ENCODE measurements around the gene POLD1. TPM values are rescaled to one million over a fixed set of nuclear protein-coding genes. Genes with fewer than 3 reads are reported as not detected.

Gene POLD1
- total RNA-seq, 1 experiment from 2014 or later: 81.9 TPM

GRCh38 chr19:50401605-50402450 lies 17.7 kb downstream of the POLD1 start:
- CTCF ChIA-PET: interaction anchor here (0.6 kb wide), 1 partner anchor 507 kb away, joined by 6 read pairs; no protein-coding TSS in a partner anchor
- no peak for TF ChIP-seq CTCF (IDR thresholded peaks at IDR 0.05; ENCODE audit: unreplicated experiment)
- Mint-ChIP-seq H3K36me3 (ENCODE audit: insufficient read depth, unreplicated experiment) (peaks cover 31% of the 10 kb centered on the region), H3K9me3 (ENCODE audit: low read depth, unreplicated experiment) (no peaks in the 10 kb centered on the region), H3K27me3 (ENCODE audit: unreplicated experiment) (no peaks in the 10 kb centered on the region), H3K4me1 (ENCODE audit: low read depth, unreplicated experiment) (no peaks in the 10 kb centered on the region), H3K27ac (ENCODE audit: unreplicated experiment) (no peak overlapping the region), H3K4me3 (ENCODE audit: low read depth, unreplicated experiment) (no peak overlapping the region)
- no peak for DNase-seq
- no TSS peak for BruUV-seq (replicated peaks)
- intact Hi-C loops (cut with micrococcal nuclease; ENCODE audit: unreplicated experiment): no loop called here

GRCh38 chr19:50402544-50403301 lies 18.6 kb downstream of the POLD1 start:
- Mint-ChIP-seq H3K27ac (ENCODE audit: unreplicated experiment) (no peak overlapping the region), H3K27me3 (ENCODE audit: unreplicated experiment) (no peaks in the 10 kb centered on the region), H3K9me3 (ENCODE audit: low read depth, unreplicated experiment) (no peaks in the 10 kb centered on the region), H3K36me3 (ENCODE audit: insufficient read depth, unreplicated experiment) (peaks cover 31% of the 10 kb centered on the region), H3K4me1 (ENCODE audit: low read depth, unreplicated experiment) (no peaks in the 10 kb centered on the region), H3K4me3 (ENCODE audit: low read depth, unreplicated experiment) (no peak overlapping the region)
- BruUV-seq (replicated peaks): no TSS peak
- DNase-seq: no peak
- no peak for TF ChIP-seq CTCF (IDR thresholded peaks at IDR 0.05; ENCODE audit: unreplicated experiment)
- CTCF ChIA-PET: no interaction called here
- intact Hi-C loops (cut with micrococcal nuclease; ENCODE audit: unreplicated experiment): no loop called here

GRCh38 chr19:50406156-50406820 lies 22.1 kb downstream of the POLD1 start:
- TF ChIP-seq CTCF (IDR thresholded peaks at IDR 0.05; ENCODE audit: unreplicated experiment): no peak
- Mint-ChIP-seq H3K4me1 (ENCODE audit: low read depth, unreplicated experiment) (no peaks in the 10 kb centered on the region), H3K27ac (ENCODE audit: unreplicated experiment) (no peak overlapping the region), H3K9me3 (ENCODE audit: low read depth, unreplicated experiment) (no peaks in the 10 kb centered on the region), H3K27me3 (ENCODE audit: unreplicated experiment) (no peaks in the 10 kb centered on the region), H3K36me3 (ENCODE audit: insufficient read depth, unreplicated experiment) (peaks cover 24% of the 10 kb centered on the region), H3K4me3 (ENCODE audit: low read depth, unreplicated experiment) (no peak overlapping the region)
- intact Hi-C loops (cut with micrococcal nuclease; ENCODE audit: unreplicated experiment): no loop called here
- CTCF ChIA-PET: no interaction called here
- no peak for DNase-seq
- BruUV-seq (replicated peaks): no TSS peak

- no peak for DNase-seq
- no peaks in the 10 kb centered on the region for H3K27me3 Mint-ChIP-seq (ENCODE audit: unreplicated experiment)
- H3K27ac Mint-ChIP-seq (ENCODE audit: unreplicated experiment): no peak overlapping the region
- no peak overlapping the region for H3K4me3 Mint-ChIP-seq (ENCODE audit: low read depth, unreplicated experiment)
- no peak for TF ChIP-seq CTCF (IDR thresholded peaks at IDR 0.05; ENCODE audit: unreplicated experiment)
- no TSS peak for BruUV-seq (replicated peaks)
- intact Hi-C loops (cut with micrococcal nuclease; ENCODE audit: unreplicated experiment): no loop called here
- peaks cover 24% of the 10 kb centered on the region for H3K36me3 Mint-ChIP-seq (ENCODE audit: insufficient read depth, unreplicated experiment)
- H3K4me1 Mint-ChIP-seq (ENCODE audit: low read depth, unreplicated experiment): no peaks in the 10 kb centered on the region
- H3K9me3 Mint-ChIP-seq (ENCODE audit: low read depth, unreplicated experiment): no peaks in the 10 kb centered on the region
- CTCF ChIA-PET: no interaction called here
Observed at GRCh38 chr19:50406829-50407228, 22.7 kb downstream of the POLD1 start.

Measured in Calu3 (cell line).